ENCODE data around the gene TEAD1.

TEAD1 gene

DNA sequence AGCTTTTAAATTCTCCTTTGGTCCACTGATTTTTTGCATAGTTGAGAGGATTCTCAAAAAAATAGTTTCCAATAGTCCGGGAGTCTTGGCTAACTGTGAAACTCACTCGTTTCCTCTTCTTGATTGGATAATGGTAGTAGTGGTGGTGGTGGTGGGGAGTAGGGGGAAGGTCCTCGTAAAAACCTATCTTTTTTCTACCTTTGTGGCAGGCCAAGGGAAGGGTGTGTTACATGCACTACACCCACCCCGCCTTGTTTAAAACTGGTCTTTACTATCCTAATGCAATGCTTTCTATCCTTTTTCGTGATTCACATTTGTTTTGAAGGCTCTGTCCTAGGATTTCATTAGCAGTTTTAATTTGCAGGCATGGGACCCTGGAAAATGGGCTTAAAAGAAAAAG lies 4.8 kb downstream of the TEAD1 start:
- H3K4me2 ChIP-seq (ENCODE audit: low read length), result no peak overlapping the region
- H3K9me2 ChIP-seq (replicated peaks; ENCODE audit: control insufficient read depth, low read length), result no peaks in the 10 kb centered on the region
- TF ChIP-seq EZH2phosphoT487 (IDR thresholded peaks at IDR 0.05; ENCODE audit: borderline replicate concordance, low read length), result no peak
- TF ChIP-seq, protein P1, sequence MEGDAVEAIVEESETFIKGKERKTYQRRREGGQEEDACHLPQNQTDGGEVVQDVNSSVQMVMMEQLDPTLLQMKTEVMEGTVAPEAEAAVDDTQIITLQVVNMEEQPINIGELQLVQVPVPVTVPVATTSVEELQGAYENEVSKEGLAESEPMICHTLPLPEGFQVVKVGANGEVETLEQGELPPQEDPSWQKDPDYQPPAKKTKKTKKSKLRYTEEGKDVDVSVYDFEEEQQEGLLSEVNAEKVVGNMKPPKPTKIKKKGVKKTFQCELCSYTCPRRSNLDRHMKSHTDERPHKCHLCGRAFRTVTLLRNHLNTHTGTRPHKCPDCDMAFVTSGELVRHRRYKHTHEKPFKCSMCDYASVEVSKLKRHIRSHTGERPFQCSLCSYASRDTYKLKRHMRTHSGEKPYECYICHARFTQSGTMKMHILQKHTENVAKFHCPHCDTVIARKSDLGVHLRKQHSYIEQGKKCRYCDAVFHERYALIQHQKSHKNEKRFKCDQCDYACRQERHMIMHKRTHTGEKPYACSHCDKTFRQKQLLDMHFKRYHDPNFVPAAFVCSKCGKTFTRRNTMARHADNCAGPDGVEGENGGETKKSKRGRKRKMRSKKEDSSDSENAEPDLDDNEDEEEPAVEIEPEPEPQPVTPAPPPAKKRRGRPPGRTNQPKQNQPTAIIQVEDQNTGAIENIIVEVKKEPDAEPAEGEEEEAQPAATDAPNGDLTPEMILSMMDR (IDR thresholded peaks at IDR 0.05; ENCODE audit: low read depth, low read length, poor library complexity, severe bottlenecking), result no peak
- H3K27ac ChIP-seq (ENCODE audit: low read depth, low read length), result no peak overlapping the region
- no peaks in the 10 kb centered on the region for H4K20me1 ChIP-seq (ENCODE audit: control insufficient read depth, insufficient read depth, low read depth, low read length)
- no peaks in the 10 kb centered on the region for H3K4me1 ChIP-seq (ENCODE audit: control insufficient read depth, low read length)
- no peaks in the 10 kb centered on the region for H3F3A ChIP-seq (ENCODE audit: control insufficient read depth, insufficient read depth)
- H3K36me3 ChIP-seq (ENCODE audit: control insufficient read depth, low read length), result no peaks in the 10 kb centered on the region
- peaks cover 16% of the 10 kb centered on the region for H3K27me3 ChIP-seq (ENCODE audit: control insufficient read depth, low read length)
- no peaks in the 10 kb centered on the region for H3K9me3 ChIP-seq (ENCODE audit: control insufficient read depth, insufficient read depth, low read length)
- no peaks in the 10 kb centered on the region for H3K79me2 ChIP-seq (ENCODE audit: control insufficient read depth, low read length)
- H3K4me3 ChIP-seq (ENCODE audit: low read length), result no peak overlapping the region

GRCh38 chr11:12679471-12679870 lies 5.2 kb downstream of the TEAD1 start:
- Histone ChIP-seq H3K4me1 (ENCODE audit: control insufficient read depth, low read length) (no peaks in the 10 kb centered on the region), H3K27ac (ENCODE audit: low read depth, low read length) (no peak overlapping the region), H3K4me2 (ENCODE audit: low read length) (no peak overlapping the region), H3K9me3 (ENCODE audit: control insufficient read depth, insufficient read depth, low read length) (no peaks in the 10 kb centered on the region), H3F3A (ENCODE audit: control insufficient read depth, insufficient read depth) (no peaks in the 10 kb centered on the region), H3K79me2 (ENCODE audit: control insufficient read depth, low read length) (no peaks in the 10 kb centered on the region), H3K36me3 (ENCODE audit: control insufficient read depth, low read length) (no peaks in the 10 kb centered on the region), H3K4me3 (ENCODE audit: low read length) (no peak overlapping the region), H4K20me1 (ENCODE audit: control insufficient read depth, insufficient read depth, low read depth, low read length) (no peaks in the 10 kb centered on the region), H3K9me2 (replicated peaks; ENCODE audit: control insufficient read depth, low read length) (no peaks in the 10 kb centered on the region), H3K27me3 (ENCODE audit: control insufficient read depth, low read length) (peaks cover 16% of the 10 kb centered on the region)
- TF ChIP-seq, protein P1 (IDR thresholded peaks at IDR 0.05; ENCODE audit: low read depth, low read length, poor library complexity, severe bottlenecking), result no peak
- no peak for TF ChIP-seq EZH2phosphoT487 (IDR thresholded peaks at IDR 0.05; ENCODE audit: borderline replicate concordance, low read length)

- Histone ChIP-seq H4K20me1 (ENCODE audit: control insufficient read depth, insufficient read depth, low read depth, low read length) (no peaks in the 10 kb centered on the region), H3K4me2 (ENCODE audit: low read length) (no peak overlapping the region), H3K79me2 (ENCODE audit: control insufficient read depth, low read length) (no peaks in the 10 kb centered on the region), H3K36me3 (ENCODE audit: control insufficient read depth, low read length) (no peaks in the 10 kb centered on the region), H3K4me3 (ENCODE audit: low read length) (no peak overlapping the region), H3K9me2 (replicated peaks; ENCODE audit: control insufficient read depth, low read length) (no peaks in the 10 kb centered on the region), H3K27ac (ENCODE audit: low read depth, low read length) (no peak overlapping the region), H3K27me3 (ENCODE audit: control insufficient read depth, low read length) (peaks cover 16% of the 10 kb centered on the region), H3F3A (ENCODE audit: control insufficient read depth, insufficient read depth) (no peaks in the 10 kb centered on the region), H3K9me3 (ENCODE audit: control insufficient read depth, insufficient read depth, low read length) (no peaks in the 10 kb centered on the region), H3K4me1 (ENCODE audit: control insufficient read depth, low read length) (no peaks in the 10 kb centered on the region)
- TF ChIP-seq EZH2phosphoT487 (IDR thresholded peaks at IDR 0.05; ENCODE audit: borderline replicate concordance, low read length), result no peak
- TF ChIP-seq, protein P1 (IDR thresholded peaks at IDR 0.05; ENCODE audit: low read depth, low read length, poor library complexity, severe bottlenecking), result no peak
Measured at GRCh38 chr11:12680246-12680939, 6.2 kb downstream of the TEAD1 start.
